ENCODE data around the gene TMEM123.

Gene TMEM123

DNA sequence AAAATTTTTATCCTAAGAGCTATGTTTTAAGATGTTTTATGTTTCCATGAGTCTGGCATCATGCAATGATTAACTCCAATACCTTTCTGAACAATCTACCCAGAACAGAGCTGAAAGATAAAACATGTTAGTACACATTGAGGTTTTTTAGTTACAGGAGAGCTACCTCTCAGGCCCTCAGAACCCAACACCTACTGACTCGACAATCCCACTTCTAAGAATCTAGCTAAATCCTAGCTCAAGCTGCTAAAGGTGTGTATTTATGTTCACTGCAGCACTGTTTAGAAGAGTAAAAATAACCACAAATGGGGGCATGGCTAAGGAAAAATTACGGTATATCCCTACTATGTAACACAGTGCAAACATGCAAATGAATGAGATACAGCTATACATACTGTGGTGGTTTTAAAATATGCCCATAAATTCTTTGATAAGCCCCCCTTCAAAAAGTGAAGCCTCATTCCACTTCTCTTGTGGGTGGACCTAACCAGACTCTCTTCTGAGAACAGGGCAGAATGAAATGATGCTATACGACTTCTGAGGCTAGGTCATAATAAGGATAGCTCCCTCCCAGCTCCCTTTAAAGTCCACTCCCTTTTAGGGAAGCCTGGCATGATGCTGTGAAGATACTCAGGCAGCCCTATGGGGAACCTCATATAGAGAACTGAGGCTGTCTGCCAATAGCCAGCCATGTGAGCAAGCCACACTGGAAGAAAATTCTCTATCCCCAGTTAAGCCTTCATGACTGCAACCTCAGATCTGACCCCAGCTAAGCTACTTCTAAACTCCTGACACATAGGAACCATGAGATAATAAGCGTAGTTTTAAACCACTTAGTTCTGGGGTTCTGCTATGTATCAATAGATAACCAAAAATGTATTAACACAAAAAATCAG is 29.5 kb downstream of the TMEM123 start:
- DNase-seq (ENCODE audit: low spot score): peak; percentile 53

GRCh38 chr11:102421261-102421660 is 31.3 kb downstream of the TMEM123 start:
- DNase-seq (ENCODE audit: low spot score): peak; percentile 78

- DNase-seq (ENCODE audit: low spot score): no peak
Measured at GRCh38 chr11:102420547-102420946, 32.0 kb downstream of the TMEM123 start.

- no peak for DNase-seq (ENCODE audit: low spot score)
Measured at GRCh38 chr11:102419181-102419580, 33.4 kb downstream of the TMEM123 start.

GRCh38 chr11:102416976-102417375 is 35.6 kb downstream of the TMEM123 start:
- no peak for DNase-seq (ENCODE audit: low spot score)

GRCh38 chr11:102415304-102415916 is 37.2 kb downstream of the TMEM123 start:
- no peak for DNase-seq (ENCODE audit: low spot score)

GRCh38 chr11:102414559-102414958 is 38.0 kb downstream of the TMEM123 start:
- DNase-seq (ENCODE audit: low spot score): no peak

DNA sequence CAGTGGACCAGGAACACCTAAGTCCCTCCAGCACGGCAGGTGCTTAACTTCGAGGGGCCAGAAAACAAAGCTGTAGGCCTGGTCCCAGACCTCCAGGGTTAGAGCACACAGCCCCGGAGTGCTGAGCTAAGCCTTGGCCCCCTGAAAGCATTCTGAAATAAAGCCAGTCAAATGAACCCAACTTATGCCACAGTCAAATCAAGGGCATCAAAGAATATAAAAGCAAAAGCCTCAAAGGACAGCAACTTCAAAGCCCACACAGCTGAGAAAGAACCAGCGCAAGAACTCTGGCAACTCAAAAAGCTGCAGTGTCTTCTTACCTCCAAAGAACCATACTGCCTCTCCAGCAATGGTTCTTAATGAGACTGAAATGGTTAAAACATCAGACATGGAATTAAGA is 39.1 kb downstream of the TMEM123 start:
- DNase-seq (ENCODE audit: low spot score): no peak

- no peak for DNase-seq (ENCODE audit: low spot score)
Measured at GRCh38 chr11:102411142-102411541, 41.4 kb downstream of the TMEM123 start.

DNA sequence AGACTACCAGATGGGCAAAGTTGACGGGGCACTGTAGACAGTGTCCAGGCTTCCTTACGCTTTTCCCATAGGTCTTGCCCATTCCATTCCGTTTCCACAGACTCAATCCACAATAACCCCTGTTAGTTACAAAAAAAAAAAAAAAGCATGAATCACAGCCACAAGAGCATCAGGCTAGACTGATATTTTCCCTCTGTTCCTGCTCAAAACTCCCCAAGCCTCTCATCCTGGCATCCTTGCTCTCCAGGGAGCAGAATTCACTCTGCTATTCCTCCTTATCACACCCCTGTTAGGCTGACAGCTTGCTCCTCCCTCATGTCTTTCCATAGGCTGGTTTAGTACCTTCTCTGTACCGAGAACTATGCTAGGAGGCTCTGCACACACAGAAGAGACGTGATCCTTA is 42.2 kb downstream of the TMEM123 start:
- DNase-seq (ENCODE audit: low spot score): no peak

- no peak for DNase-seq (ENCODE audit: low spot score)
Measured at GRCh38 chr11:102408339-102408738, 44.2 kb downstream of the TMEM123 start.

- DNase-seq (ENCODE audit: low spot score): no peak
Measured at GRCh38 chr11:102407901-102408300, 44.7 kb downstream of the TMEM123 start.

DNA sequence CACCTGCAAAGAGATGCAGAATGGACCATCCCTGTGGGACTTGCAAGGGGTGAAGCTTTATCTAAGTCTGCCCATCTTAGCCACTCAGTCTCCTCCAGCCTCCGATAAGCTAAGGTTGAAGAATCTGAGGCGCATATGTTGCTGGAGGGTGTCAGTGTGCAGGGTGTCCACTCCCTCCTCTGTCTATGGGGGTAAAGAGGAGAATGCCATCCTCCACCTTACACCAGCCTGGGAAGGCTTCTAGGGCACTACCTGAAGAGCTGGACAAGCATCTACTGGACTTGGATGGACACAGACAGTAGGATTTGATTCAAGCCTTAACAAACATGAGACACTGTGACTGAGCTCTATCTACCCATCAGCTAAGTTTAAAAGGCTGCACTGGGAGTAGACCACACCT is 46.5 kb downstream of the TMEM123 start:
- no peak for DNase-seq (ENCODE audit: low spot score)

- DNase-seq (ENCODE audit: low spot score): no peak
Measured at GRCh38 chr11:102405501-102405900, 47.1 kb downstream of the TMEM123 start.

GRCh38 chr11:102402548-102402947 is 50.0 kb downstream of the TMEM123 start:
- DNase-seq (ENCODE audit: low spot score): no peak

DNA sequence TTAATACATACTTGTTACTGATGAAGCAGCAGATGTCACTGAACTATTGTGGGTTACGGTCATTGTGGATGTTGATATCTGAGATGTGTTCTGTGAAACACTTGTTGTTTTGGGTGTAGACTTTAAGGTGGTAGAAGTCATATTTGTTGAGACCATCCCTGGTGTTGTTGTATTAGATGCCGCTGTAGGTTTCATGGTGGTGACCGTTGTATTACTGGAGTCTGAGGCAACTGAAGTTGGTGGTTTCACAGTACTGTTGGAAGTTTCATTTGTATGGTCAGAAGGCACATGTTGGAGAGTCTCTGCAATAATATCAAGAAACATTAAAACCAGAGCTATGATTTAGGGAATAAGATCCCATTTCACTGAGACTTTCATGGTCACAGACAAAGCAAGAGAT is 50.7 kb downstream of the TMEM123 start:
- no peak for DNase-seq (ENCODE audit: low spot score)

DNA sequence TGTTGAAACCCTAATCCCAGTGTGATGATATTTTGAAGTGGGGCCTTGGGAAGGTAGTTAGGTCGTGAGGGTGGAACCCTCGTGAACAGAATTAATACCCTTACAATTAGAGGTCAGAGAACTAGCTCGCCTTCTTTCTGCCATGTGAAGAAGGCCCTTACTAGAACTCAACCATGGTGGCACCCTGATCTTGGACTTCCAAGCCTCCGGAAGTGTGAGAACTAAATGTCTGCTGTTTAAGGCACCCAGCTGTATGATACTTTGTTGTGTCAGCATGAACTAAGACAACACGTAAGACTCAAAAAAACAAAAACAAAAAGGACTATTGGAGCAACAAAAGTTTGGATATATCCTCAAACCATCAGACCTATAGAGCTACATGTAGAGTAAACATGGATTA is 52.0 kb downstream of the TMEM123 start:
- no peak for DNase-seq (ENCODE audit: low spot score)

GRCh38 chr11:102399189-102399588 is 53.4 kb downstream of the TMEM123 start:
- DNase-seq (ENCODE audit: low spot score): no peak

DNA sequence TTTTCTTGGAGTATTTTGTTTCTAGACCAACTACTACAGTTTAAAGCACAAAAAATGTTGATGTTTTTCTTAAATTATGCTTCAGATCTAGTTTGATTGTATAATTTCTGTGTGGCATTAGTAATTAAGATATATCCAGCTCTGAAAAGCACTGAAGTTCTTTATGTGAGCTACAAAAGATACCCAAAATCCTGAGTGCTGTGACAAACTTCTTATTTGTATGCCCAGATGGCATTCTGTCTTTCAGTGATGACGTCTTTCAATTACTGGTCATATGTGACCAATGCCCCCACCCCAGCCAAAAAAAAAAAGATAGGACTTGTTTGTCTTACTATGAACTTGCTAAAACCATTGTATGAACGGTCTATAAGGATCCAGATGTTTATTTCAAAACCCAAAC is 54.3 kb downstream of the TMEM123 start:
- no peak for DNase-seq (ENCODE audit: low spot score)

GRCh38 chr11:102396708-102397563 is 55.6 kb downstream of the TMEM123 start:
- DNase-seq (ENCODE audit: low spot score): no peak

DNA sequence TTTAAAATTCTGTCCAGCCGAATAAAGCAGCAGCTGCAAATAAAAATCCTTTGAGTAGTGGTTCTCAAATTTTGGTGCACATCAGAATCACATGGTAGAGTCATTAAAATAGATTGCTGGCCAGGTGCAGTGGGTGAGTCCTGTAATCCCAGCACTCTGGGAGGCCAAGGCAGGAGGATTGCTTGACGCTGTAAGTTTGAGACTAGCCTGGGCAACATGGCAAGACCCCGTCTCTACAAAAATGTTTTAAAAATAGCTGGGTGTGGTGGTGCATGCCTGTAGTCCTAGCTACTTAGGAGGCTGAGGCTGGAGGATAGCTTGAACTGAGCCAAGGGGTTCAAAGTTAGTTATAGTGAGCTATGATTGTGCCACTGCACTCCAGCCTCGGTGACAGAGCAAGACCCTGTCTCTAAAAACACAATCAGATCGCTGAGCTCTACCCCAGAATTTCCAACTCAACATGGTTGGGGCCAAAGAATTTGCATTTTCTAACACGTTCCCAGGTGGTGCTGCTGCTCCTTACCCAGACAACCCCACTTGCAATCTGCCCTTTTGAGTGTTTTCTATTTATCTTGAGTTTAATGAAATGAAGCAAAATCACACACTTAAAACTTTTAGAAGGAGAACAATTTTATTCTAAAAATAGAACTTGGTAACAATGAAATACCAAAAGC is 56.7 kb downstream of the TMEM123 start:
- no peak for DNase-seq (ENCODE audit: low spot score)

GRCh38 chr11:102393272-102393730 is 59.3 kb downstream of the TMEM123 start:
- DNase-seq (ENCODE audit: low spot score): no peak
